ENCODE measurements around the gene PRKG1.

- TF ChIP-seq EZH2 (IDR thresholded peaks at IDR 0.05; ENCODE audit: low read length, missing control alignments): no peak
- TF ChIP-seq CTCF (conservative IDR thresholded peaks at IDR 0.05 in 1 of 2, IDR thresholded peaks at IDR 0.05 in 1 of 2; ENCODE audit: low read depth in 1 of 2, low read length in 2 of 2): no peak
Observed at GRCh38 chr10:52216852-52217251, 1142.6 kb downstream of the PRKG1 start.
